Caco-2 (cell line): ENCODE data around the gene SH3TC2. TPM values are rescaled to one million over a fixed set of nuclear protein-coding genes. Genes with fewer than 3 reads are reported as not detected.

Source experiments
- BruUV-seq: library from RNA; stranded (reverse); fragments of 400-500 nt; replicated peaks from 2 replicates; lab custom pipeline; 2021; lab: Mats Ljungman, UMichigan
- CTCF ChIA-PET: fragments of 300-600 bp; sonication (Branson Sonifier 250); formaldehyde crosslinking; loops from one replicate; lab custom pipeline; 2022; ENCODE audit warnings: antibody characterized with exemption; lab: Charles Lee
- POLR2A ChIA-PET: fragments of 300-600 bp; sonication (Branson Sonifier 250); formaldehyde crosslinking; loops from one replicate; lab custom pipeline; 2022; ENCODE audit warnings: antibody characterized with exemption; lab: Charles Lee
- DNase-seq, 2 experiments: peaks; one replicate each; pipeline versions ENCODE4 v3.0.0 to v3.0.0-alpha.2; 2020 to 2022
- H3K27me3 ChIP-seq: replicated peaks from 2 replicates; pipeline ENCODE4 v1.6.0; 2011; ENCODE audit warnings: low read length; ENCODE audit not compliant: control insufficient read depth, insufficient read depth
- H3K36me3 ChIP-seq: 2 replicates; pipeline ENCODE4 v1.5.1; 2011; ENCODE audit warnings: low read length; ENCODE audit not compliant: control insufficient read depth, insufficient read depth
- H3K4me1 ChIP-seq: fragments of 250-450 bp; sonication (Bioruptor Pico); 2 replicates; pipeline ENCODE4 v1.5.1; 2020; ENCODE audit warnings: mild to moderate bottlenecking
- H3K4me3 ChIP-seq: 2 replicates; pipeline ENCODE4 v1.5.1; 2011; ENCODE audit warnings: low read depth, mild to moderate bottlenecking, control low read depth, low read length
- H3K9me3 ChIP-seq: fragments of 250-450 bp; sonication (Bioruptor Pico); 2 replicates; pipeline ENCODE4 v1.5.1; 2020; ENCODE audit warnings: mild to moderate bottlenecking, moderate library complexity
- H3K27ac Mint-ChIP-seq: one replicate; pipeline ENCODE4 v1.8.0; 2022; ENCODE audit warnings: mixed read lengths; ENCODE audit not compliant: unreplicated experiment
- H3K27me3 Mint-ChIP-seq: one replicate; pipeline ENCODE4 v1.8.0; 2022; ENCODE audit warnings: mixed read lengths; ENCODE audit not compliant: insufficient read depth, unreplicated experiment
- H3K36me3 Mint-ChIP-seq: one replicate; pipeline ENCODE4 v1.8.0; 2022; ENCODE audit warnings: mild to moderate bottlenecking, mixed read lengths; ENCODE audit not compliant: insufficient read depth, unreplicated experiment
- H3K4me1 Mint-ChIP-seq: one replicate; pipeline ENCODE4 v1.8.0; 2022; ENCODE audit warnings: low read depth, mixed read lengths; ENCODE audit not compliant: unreplicated experiment
- H3K4me3 Mint-ChIP-seq: one replicate; pipeline ENCODE4 v1.8.0; 2022; ENCODE audit warnings: mild to moderate bottlenecking, moderate library complexity, mixed read lengths; ENCODE audit not compliant: unreplicated experiment
- H3K9me3 Mint-ChIP-seq: one replicate; pipeline ENCODE4 v1.8.0; 2022; ENCODE audit warnings: mixed read lengths; ENCODE audit not compliant: unreplicated experiment
- CTCF ChIP-seq, 2 experiments: fragments of 200-600 bp in 1 of 2; IDR thresholded peaks; 1 replicate in 1 of 2; 2 replicates in 1 of 2; pipeline versions ENCODE4 v1.5.1 to v1.8.0; 2011 to 2022; ENCODE audit warnings: antibody characterized with exemption in 1 of 2, control low read depth in 1 of 2, inconsistent platforms in 1 of 2, low read depth in 1 of 2, low read length in 1 of 2, mild to moderate bottlenecking in 1 of 2, moderate library complexity in 1 of 2; ENCODE audit not compliant: insufficient read depth in 1 of 2, severe bottlenecking in 1 of 2, unreplicated experiment in 1 of 2
- intact Hi-C: fragments of 100-400 bp; cut with micrococcal nuclease; formaldehyde crosslinking; loops from one replicate; pipeline ENCODE4 v1.10.0; 2022; ENCODE audit not compliant: unreplicated experiment
- total RNA-seq: library from RNA; stranded (reverse); gene quantifications from 2 replicates; pipeline ENCODE4 v1.2.3, GENCODE V29; 2022

The SH3TC2 gene
- total RNA-seq, 1 experiment from 2014 or later = 5.8 TPM

DNA sequence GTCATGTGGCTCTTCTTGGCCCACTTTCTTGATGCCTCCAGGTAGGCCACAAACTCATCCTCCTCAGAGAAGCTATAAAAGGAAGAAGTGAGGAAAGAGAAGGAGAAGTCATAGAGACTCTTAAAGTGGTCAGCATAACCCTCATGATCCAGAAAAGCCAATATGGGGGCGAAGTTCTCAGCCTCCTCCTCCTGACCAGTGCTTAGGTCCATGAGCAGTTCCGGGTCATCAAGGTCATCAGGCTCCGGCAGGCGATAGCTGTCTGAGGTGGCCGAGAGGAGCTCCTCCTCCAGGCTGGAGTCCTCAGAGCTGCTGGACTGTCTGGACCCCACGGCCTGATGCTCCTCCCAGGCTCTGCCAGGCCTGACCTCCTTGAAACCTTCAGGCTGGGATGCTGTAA is 34.7 kb downstream of the SH3TC2 start:
- Mint-ChIP-seq H3K9me3 (no peaks in the 10 kb centered on the region), H3K36me3 (no peaks in the 10 kb centered on the region), H3K4me3 (no peak overlapping the region), H3K27me3 (no peaks in the 10 kb centered on the region), H3K27ac (no peak overlapping the region), H3K4me1 (no peaks in the 10 kb centered on the region)
- Histone ChIP-seq H3K4me1 (no peaks in the 10 kb centered on the region), H3K9me3 (no peaks in the 10 kb centered on the region), H3K36me3 (no peaks in the 10 kb centered on the region), H3K27me3 (no peaks in the 10 kb centered on the region), H3K4me3 (no peak overlapping the region)
- intact Hi-C loops = no loop called here
- ChIA-PET CTCF (no interaction called here), POLR2A (no interaction called here)
- no TSS peak for BruUV-seq
- DNase-seq = no peak
- TF ChIP-seq CTCF (IDR thresholded peaks at IDR 0.05; ENCODE audit: insufficient read depth in 1 of 2, low read depth in 1 of 2, low read length in 1 of 2, severe bottlenecking in 1 of 2, unreplicated experiment in 1 of 2) = no peak

GRCh38 chr5:149027636-149028035 is 35.2 kb downstream of the SH3TC2 start:
- no peak overlapping the region for H3K4me3 ChIP-seq
- no peaks in the 10 kb centered on the region for H3K4me1 ChIP-seq
- no peak for DNase-seq
- Mint-ChIP-seq H3K4me3 (no peak overlapping the region), H3K4me1 (no peaks in the 10 kb centered on the region), H3K9me3 (no peaks in the 10 kb centered on the region), H3K27ac (no peak overlapping the region), H3K36me3 (no peaks in the 10 kb centered on the region), H3K27me3 (no peaks in the 10 kb centered on the region)
- ChIA-PET POLR2A (no interaction called here), CTCF (no interaction called here)
- TF ChIP-seq CTCF (IDR thresholded peaks at IDR 0.05; ENCODE audit: insufficient read depth in 1 of 2, low read depth in 1 of 2, low read length in 1 of 2, severe bottlenecking in 1 of 2, unreplicated experiment in 1 of 2) = no peak
- H3K27me3 ChIP-seq = no peaks in the 10 kb centered on the region
- intact Hi-C loops = no loop called here
- H3K36me3 ChIP-seq = no peaks in the 10 kb centered on the region
- no peaks in the 10 kb centered on the region for H3K9me3 ChIP-seq
- BruUV-seq = no TSS peak

DNA sequence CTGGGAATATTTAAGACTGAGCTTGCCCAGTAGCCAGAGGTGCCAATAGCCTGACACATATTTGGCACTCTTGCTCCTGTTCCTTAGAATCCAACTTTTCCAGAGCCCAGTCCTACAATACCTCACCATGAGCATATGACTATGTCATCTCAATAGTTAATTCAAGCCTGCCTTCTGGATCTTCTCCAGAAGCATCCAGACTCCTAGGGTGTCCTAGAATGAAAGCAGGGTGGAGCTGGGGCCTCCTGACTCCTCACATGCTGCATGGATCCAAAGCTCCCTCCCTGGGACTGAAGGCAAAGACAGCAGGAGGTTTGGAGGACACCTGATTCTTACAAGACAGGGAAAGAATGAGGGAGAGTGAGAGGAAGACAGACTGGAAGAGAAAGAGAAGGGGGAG is 37.9 kb downstream of the SH3TC2 start:
- Histone ChIP-seq H3K4me3 (no peak overlapping the region), H3K4me1 (no peaks in the 10 kb centered on the region), H3K36me3 (no peaks in the 10 kb centered on the region), H3K9me3 (no peaks in the 10 kb centered on the region), H3K27me3 (no peaks in the 10 kb centered on the region)
- POLR2A ChIA-PET = no interaction called here
- BruUV-seq = no TSS peak
- Mint-ChIP-seq H3K9me3 (no peaks in the 10 kb centered on the region), H3K27ac (no peak overlapping the region), H3K27me3 (peaks cover 3% of the 10 kb centered on the region), H3K36me3 (no peaks in the 10 kb centered on the region), H3K4me1 (no peaks in the 10 kb centered on the region), H3K4me3 (no peak overlapping the region)
- no peak for DNase-seq
- TF ChIP-seq CTCF (IDR thresholded peaks at IDR 0.05; ENCODE audit: insufficient read depth in 1 of 2, low read depth in 1 of 2, low read length in 1 of 2, severe bottlenecking in 1 of 2, unreplicated experiment in 1 of 2) = no peak
- intact Hi-C loops = no loop called here
- CTCF ChIA-PET = interaction anchor here (1.7 kb wide), 1 partner anchor 284 kb away, joined by 4 read pairs; no protein-coding TSS in a partner anchor
